K562 (cell line): ENCODE results near the gene RBMS3. TPM values are rescaled to one million over a fixed set of nuclear protein-coding genes. Genes with fewer than 3 reads are reported as not detected.

Experiments used
- ATAC-seq: fragments of 200-7000 bp; cut with Tn5 transposase; 3 replicates; pipeline ENCODE4 v1.9.1; 2020; ENCODE audit warnings: moderate library complexity
- BruUV-seq: library from RNA; stranded (reverse); fragments of 400-500 nt; replicated peaks from 2 replicates; lab custom pipeline; 2021; lab: Mats Ljungman, UMichigan
- CTCF ChIA-PET: fragments of 300-600 bp; formaldehyde crosslinking; extraction: SDS; loops from one replicate; lab custom pipeline; 2021; ENCODE audit warnings: low intra/inter-chr PET ratio; lab: Yijun Ruan, JAX
- POLR2A ChIA-PET: fragments of 300-600, 350-650 bp; sonication (Branson Sonifier 250); formaldehyde crosslinking; extraction: SDS; loops from one replicate; lab custom pipeline; 2021; ENCODE audit warnings: antibody characterized with exemption, inconsistent platforms; lab: Yijun Ruan, JAX
- DNase-seq, 4 experiments: peaks; one replicate each; pipeline versions ENCODE4 v3.0.0 to v3.0.0-alpha.2; 2011 to 2018; ENCODE audit warnings: low spot score in 3 of 4, mixed read lengths in 3 of 4; ENCODE audit errors: extremely low read depth in 1 of 4
- FAIRE-seq: peaks from 2 replicates; lab custom pipeline; 2011; peaks lifted over from hg19 to GRCh38; lab: Jason Lieb, UNC
- H2AFZ ChIP-seq: 2 replicates; pipeline ENCODE4 v1.6.0; 2011; ENCODE audit warnings: low read depth, low read length, control low read depth, inconsistent platforms
- H3K27ac ChIP-seq: fragments of 200-600 bp; 3 replicates; pipeline ENCODE4 v1.8.0; 2011; ENCODE audit warnings: low read depth, mild to moderate bottlenecking, control low read depth, inconsistent platforms, low read length, moderate library complexity, mixed read lengths; ENCODE audit errors: extremely low read depth
- H3K27me3 ChIP-seq, 2 experiments: fragments of 300-600 bp in 1 of 2; 2 replicates in 1 of 2; 3 replicates in 1 of 2; pipeline versions ENCODE4 v1.6.0 to v1.8.0; 2011; ENCODE audit warnings: inconsistent platforms in 2 of 2, low read length in 2 of 2, mild to moderate bottlenecking in 1 of 2, mixed read lengths in 1 of 2, moderate library complexity in 1 of 2; ENCODE audit not compliant: control insufficient read depth in 2 of 2, insufficient read depth in 2 of 2
- H3K36me3 ChIP-seq: fragments of 300-600 bp; 3 replicates; pipeline ENCODE4 v1.8.0; 2011; ENCODE audit warnings: mild to moderate bottlenecking, low read length, inconsistent platforms; ENCODE audit not compliant: control insufficient read depth, insufficient read depth
- H3K4me1 ChIP-seq, 2 experiments: fragments of 200-600 bp in 1 of 2; replicated peaks in 1 of 2; 2 replicates in 1 of 2; 3 replicates in 1 of 2; pipeline versions ENCODE4 v1.5.1 to v1.8.0; 2011; ENCODE audit warnings: inconsistent platforms in 2 of 2, low read length in 2 of 2, mild to moderate bottlenecking in 1 of 2, mixed read lengths in 1 of 2, moderate library complexity in 1 of 2; ENCODE audit not compliant: control insufficient read depth in 2 of 2, insufficient read depth in 2 of 2
- H3K4me2 ChIP-seq: 2 replicates; pipeline ENCODE4 v1.6.1; 2011; ENCODE audit warnings: low read length, control low read depth, inconsistent platforms, mixed read lengths; ENCODE audit not compliant: insufficient read depth
- H3K4me3 ChIP-seq: fragments of 200-600 bp; sonication (generic), shearing (Covaris generic); 2 replicates; pipeline ENCODE4 v1.5.1; 2016; ENCODE audit warnings: control low read depth, inconsistent platforms
- H3K79me2 ChIP-seq: fragments of 200-600 bp; 3 replicates; pipeline ENCODE4 v1.8.0; 2011; ENCODE audit warnings: low read length, inconsistent platforms; ENCODE audit not compliant: control insufficient read depth, insufficient read depth
- H3K9ac ChIP-seq, 2 experiments: 2 replicates each; pipeline versions ENCODE4 v1.6.0 to v1.6.1; 2011; ENCODE audit warnings: low read depth in 2 of 2, low read length in 2 of 2, control low read depth in 1 of 2, inconsistent platforms in 1 of 2, mild to moderate bottlenecking in 1 of 2, mixed read lengths in 1 of 2; ENCODE audit not compliant: insufficient read depth in 1 of 2
- H3K9me1 ChIP-seq: one replicate; pipeline ENCODE4 v1.6.0; 2011; ENCODE audit warnings: inconsistent platforms, mild to moderate bottlenecking, low read length, moderate library complexity; ENCODE audit not compliant: control insufficient read depth, insufficient read depth
- H3K9me3 ChIP-seq: replicated peaks from 2 replicates; pipeline ENCODE4 v1.5.1; 2011; ENCODE audit warnings: low read depth, low read length, inconsistent platforms; ENCODE audit not compliant: control insufficient read depth, insufficient read depth
- H4K20me1 ChIP-seq: replicated peaks from 2 replicates; pipeline ENCODE4 v1.6.1; 2011; ENCODE audit warnings: low read length, inconsistent platforms, mixed read lengths; ENCODE audit not compliant: control insufficient read depth, insufficient read depth
- HLTF ChIP-seq: fragments of 450-650 bp; IDR thresholded peaks from 2 replicates; pipeline ENCODE4 v1.6.1; 2016
- OTX1 ChIP-seq: fragments of 450-650 bp; formaldehyde crosslinking; IDR thresholded peaks from 2 replicates; pipeline ENCODE4 v1.4.0; 2022; ENCODE audit warnings: mild to moderate bottlenecking
- REST ChIP-seq, 2 experiments: fragments of 450-650 bp; formaldehyde crosslinking in 1 of 2; IDR thresholded peaks; 2 replicates each; pipeline versions ENCODE4 v1.4.0 to v1.6.1; 2014 to 2020; ENCODE audit warnings: mild to moderate bottlenecking in 2 of 2, borderline replicate concordance in 1 of 2, low read depth in 1 of 2
- VEZF1 ChIP-seq: fragments of 200-800 bp; sonication (Bioruptor generic); IDR thresholded peaks from 2 replicates; pipeline ENCODE4 v1.6.1; 2017; ENCODE audit warnings: missing genetic modification characterization, missing compliant biosample characterization
- WGBS: fragments of 100-300 bp; shearing (Covaris generic); methylation state at CpG from one replicate; pipeline ENCODE4 v1.1.6; 2016; ENCODE audit warnings: low coverage, mixed read lengths; ENCODE audit not compliant: insufficient coverage; ENCODE audit errors: missing lambda C conversion rate; 5-methylcytosine and 5-hydroxymethylcytosine counted together
- in situ Hi-C: fragments of 300-500 bp; cut with MboI; formaldehyde crosslinking; loops from 4 replicates; pipeline ENCODE4 v1.15.0; 2018; ENCODE audit warnings: inconsistent platforms, mixed read lengths
- intact Hi-C: fragments of 100-400 bp; cut with micrococcal nuclease; formaldehyde crosslinking; loops from 2 replicates; pipeline ENCODE4 v1.14.2; 2022
- polyA plus RNA-seq, 8 experiments: library from polyadenylated mRNA; depleted of rRNA in 4 of 8; stranded (reverse) in 5 of 8; unstranded in 3 of 8; fragments of >200 nt; fragmentation: Nextera tagmentation in 2 of 8; fragmentation: Illumina TruSeq in 1 of 8; extraction: Ambion mirVana in 2 of 8; extraction: Trizol in 1 of 8; gene quantifications; 2 replicates each; pipeline versions ENCODE4 v1.2.1 to v1.2.3, GENCODE V29; 2011 to 2014; ENCODE audit warnings: inconsistent platforms in 1 of 8, missing spikeins in 1 of 8
- total RNA-seq, 7 experiments: library from RNA; depleted of rRNA in 6 of 7; stranded (reverse); fragments of >200 nt in 6 of 7; fragmentation: Illumina TruSeq in 2 of 7; extraction: Trizol in 2 of 7; gene quantifications; 2 replicates each; pipeline versions ENCODE4 v1.2.1 to v1.2.3, GENCODE V29; 2011 to 2021; ENCODE audit warnings: low replicate concordance in 1 of 7

Gene RBMS3
- total and polyA plus RNA-seq, 9 of the 15 experiments (the other 6 are each of a cell fraction or from before 2014, with no cell fraction given) = 0.20 TPM; not detected in 8

- no TSS peak for BruUV-seq
- Histone ChIP-seq H3K4me3 (no peak overlapping the region), H3K9me1 (no peaks in the 10 kb centered on the region), H3K36me3 (no peaks in the 10 kb centered on the region), H2AFZ (no peak overlapping the region), H4K20me1 (no peaks in the 10 kb centered on the region), H3K27ac (no peak overlapping the region), H3K4me1 (no peaks in the 10 kb centered on the region), H3K79me2 (no peaks in the 10 kb centered on the region), H3K9ac (no peak overlapping the region), H3K9me3 (no peaks in the 10 kb centered on the region), H3K27me3 (no peaks in the 10 kb centered on the region), H3K4me2 (no peak overlapping the region)
- no peak for TF ChIP-seq VEZF1 (CRISPR knock-in tag)
- TF ChIP-seq REST (IDR thresholded peaks at IDR 0.05; ENCODE audit: borderline replicate concordance) = peak; percentile 16; the same call in 1 of the 2 replicates
- TF ChIP-seq REST (CRISPR knock-in tag; IDR thresholded peaks at IDR 0.05; ENCODE audit: low read depth) = no peak
- TF ChIP-seq OTX1 (CRISPR knock-in tag) = no peak
- TF ChIP-seq HLTF = no peak
- intact Hi-C loops = no loop called here
- CTCF ChIA-PET = no interaction called here
- DNase-seq (no peak), FAIRE-seq (no peak), ATAC-seq (no peak)
- POLR2A ChIA-PET = no interaction called here
- in situ Hi-C loops = no loop called here
- 0% methylated on average over 2 of the region's 2 CpGs for WGBS
Observed at GRCh38 chr3:29721789-29722188, 440.9 kb downstream of the RBMS3 start.
